ENCODE results near the gene THSD8.
"Not testable (repeated sequence)": the region's sequence is repeated elsewhere in the genome, so short reads cannot be mapped to it uniquely, and the experiment has no call there.

The THSD8 gene

DNA sequence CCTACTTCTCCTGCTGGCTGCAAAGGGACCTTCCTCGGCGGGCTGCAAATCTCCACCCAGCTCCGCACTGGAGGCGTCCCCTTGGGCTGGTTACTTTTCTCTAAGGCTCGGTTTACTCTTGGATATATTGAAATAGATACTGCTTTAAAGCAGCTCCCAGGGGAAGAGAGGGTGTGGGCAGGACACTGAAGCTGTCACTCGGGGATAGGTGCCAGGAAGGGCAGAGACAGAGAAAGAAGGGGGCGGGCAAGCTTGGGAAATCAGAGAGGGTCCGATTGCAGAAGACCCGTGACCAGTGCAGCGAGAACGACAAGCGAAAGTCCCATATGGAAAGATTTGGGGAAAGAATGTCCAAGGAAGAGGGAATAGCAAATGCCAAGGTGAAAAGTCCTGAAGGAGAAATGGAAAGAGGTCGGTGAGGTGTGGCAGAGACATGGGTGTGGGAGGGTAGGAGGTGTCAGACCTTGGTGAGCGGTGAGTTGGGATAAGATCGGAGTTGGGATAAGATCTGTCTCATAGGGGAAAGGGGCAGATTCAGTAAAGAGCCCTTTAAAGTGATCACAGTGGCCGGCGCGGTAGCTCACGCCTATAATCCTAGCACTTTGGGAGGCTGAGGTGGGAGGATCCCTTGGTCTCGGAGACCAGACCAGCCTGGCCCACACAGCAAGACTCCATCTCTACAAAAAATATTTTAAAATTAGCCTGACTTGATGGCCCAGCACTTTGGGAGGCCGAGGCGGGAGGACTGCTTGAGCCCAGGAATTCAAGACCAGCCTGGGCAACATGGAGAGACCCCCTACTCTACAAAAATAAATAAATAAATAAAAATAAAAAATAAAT lies 618 bp downstream of the THSD8 start:
- peak; percentile 14 for DNase-seq (ENCODE audit: low read depth)
- TF ChIP-seq CTCF (IDR thresholded peaks at IDR 0.05; ENCODE audit: low read length, missing control alignments): peak; percentile 4
- peak overlapping the region; percentile 86 for H3K4me3 ChIP-seq (replicated peaks; ENCODE audit: low read depth, low read length)

- no peak overlapping the region for H3K4me3 ChIP-seq (replicated peaks; ENCODE audit: low read depth, low read length)
- DNase-seq (ENCODE audit: low read depth): no peak
- TF ChIP-seq CTCF (IDR thresholded peaks at IDR 0.05; ENCODE audit: low read length, missing control alignments): no peak
Measured at GRCh38 chr19:12804051-12804450, 2.2 kb downstream of the THSD8 start.

- no peak for TF ChIP-seq CTCF (IDR thresholded peaks at IDR 0.05; ENCODE audit: low read length, missing control alignments)
- peak within 1 kb of the TSS; percentile 75 for H3K4me3 ChIP-seq (replicated peaks; ENCODE audit: low read depth, low read length)
- peak; percentile 93 for DNase-seq (ENCODE audit: low read depth)
Measured at GRCh38 chr19:12806242-12807081, 4.6 kb downstream of the THSD8 start, which contains the start of gene RNASEH2A. Gene RNASEH2A (plus strand): TSS chr19:12806584. CDS start chr19:12806674, 90 bp downstream.

DNA sequence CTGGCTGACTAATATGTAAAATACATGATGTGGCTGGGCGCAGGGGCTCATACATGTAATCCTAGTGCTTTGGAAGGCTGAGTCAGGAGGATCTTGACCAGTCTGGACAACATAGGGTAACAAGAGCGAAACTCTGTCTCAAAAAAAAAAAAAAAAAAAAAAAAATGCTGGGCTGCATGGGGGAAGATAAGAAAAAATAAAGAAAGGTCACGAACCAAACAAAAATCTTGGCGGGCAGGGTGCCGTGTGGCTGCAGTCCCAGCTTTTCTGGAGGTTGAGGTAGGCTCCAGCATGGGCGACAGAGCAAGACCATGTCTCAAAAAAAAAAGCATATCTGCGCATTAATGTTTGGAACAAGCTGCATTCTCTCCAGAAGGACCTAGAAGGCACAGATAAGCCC lies 13.2 kb downstream of the THSD8 start:
- DNase-seq (ENCODE audit: low read depth): no peak
- H3K4me3 ChIP-seq (replicated peaks; ENCODE audit: low read depth, low read length): no peak overlapping the region
- TF ChIP-seq CTCF (IDR thresholded peaks at IDR 0.05; ENCODE audit: low read length, missing control alignments): no peak

- not testable (repeated sequence) for H3K4me3 ChIP-seq (replicated peaks; ENCODE audit: low read depth, low read length); DNase-seq (ENCODE audit: low read depth)
Measured at GRCh38 chr19:12817188-12817587, 15.3 kb downstream of the THSD8 start.

DNA sequence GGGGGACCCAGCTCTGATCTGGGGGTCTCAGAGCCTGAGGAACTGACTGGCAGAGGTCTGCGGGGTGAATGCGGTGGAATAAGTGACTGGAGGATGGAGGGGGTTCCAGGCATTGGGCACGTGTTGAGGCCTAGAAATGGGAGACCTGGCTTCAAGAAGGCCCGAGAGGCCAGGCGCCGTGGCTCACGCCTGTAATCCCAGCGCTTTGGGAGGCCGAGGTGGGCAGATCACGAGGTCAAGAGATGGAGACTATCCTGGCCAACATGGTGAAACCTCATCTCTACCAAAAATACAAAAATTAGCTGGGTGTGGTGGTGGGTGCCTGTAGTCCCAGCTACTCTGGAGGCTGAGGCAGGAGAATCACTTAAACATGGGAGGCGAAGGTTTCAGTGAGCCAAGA lies 15.9 kb downstream of the THSD8 start:
- not testable (repeated sequence) for H3K4me3 ChIP-seq (replicated peaks; ENCODE audit: low read depth, low read length); DNase-seq (ENCODE audit: low read depth)

DNA sequence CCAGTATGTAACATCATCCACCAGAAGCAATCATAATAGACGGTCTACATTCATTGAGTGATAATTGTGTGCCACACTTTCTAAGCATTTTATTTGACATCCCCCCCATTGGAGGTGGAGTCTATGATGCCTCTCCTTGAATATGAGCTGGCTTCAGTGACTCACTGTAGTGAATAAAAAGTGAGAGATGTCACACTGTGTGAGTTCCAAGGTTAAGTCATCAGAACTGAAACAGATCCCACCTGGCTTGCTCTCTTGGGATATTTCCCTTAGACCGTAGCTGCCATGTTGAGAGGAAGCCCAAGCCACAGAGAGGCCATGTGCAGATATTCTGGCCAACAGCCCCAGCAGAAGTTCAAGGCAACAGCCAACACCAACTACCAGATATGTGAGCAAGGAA lies 19.9 kb downstream of the THSD8 start:
- no peak overlapping the region for H3K4me3 ChIP-seq (replicated peaks; ENCODE audit: low read depth, low read length)
- TF ChIP-seq CTCF (IDR thresholded peaks at IDR 0.05; ENCODE audit: low read length, missing control alignments): no peak
- DNase-seq (ENCODE audit: low read depth): no peak
